Measurements from ENCODE around the gene INPP5J.

The INPP5J gene

DNA sequence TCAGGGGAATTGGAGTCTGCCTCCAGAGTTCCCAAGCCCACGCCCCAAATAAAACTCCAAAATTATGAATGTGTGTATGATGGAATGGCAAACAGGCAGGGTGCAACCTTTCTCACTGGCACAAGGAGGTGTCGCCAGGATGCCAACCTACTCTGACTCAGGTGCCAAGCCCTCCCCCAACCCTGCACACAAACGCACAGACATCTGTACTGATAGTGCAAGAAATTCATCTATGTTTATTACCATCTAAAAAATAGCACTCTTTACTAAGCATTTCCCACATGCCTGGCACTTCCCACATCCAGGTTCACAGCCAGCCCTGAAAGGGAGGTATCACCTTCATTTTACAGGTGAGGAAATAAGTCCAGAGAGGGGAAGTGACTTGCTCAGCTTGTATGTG is 16.3 kb downstream of the INPP5J start:
- TF ChIP-seq, protein P1, sequence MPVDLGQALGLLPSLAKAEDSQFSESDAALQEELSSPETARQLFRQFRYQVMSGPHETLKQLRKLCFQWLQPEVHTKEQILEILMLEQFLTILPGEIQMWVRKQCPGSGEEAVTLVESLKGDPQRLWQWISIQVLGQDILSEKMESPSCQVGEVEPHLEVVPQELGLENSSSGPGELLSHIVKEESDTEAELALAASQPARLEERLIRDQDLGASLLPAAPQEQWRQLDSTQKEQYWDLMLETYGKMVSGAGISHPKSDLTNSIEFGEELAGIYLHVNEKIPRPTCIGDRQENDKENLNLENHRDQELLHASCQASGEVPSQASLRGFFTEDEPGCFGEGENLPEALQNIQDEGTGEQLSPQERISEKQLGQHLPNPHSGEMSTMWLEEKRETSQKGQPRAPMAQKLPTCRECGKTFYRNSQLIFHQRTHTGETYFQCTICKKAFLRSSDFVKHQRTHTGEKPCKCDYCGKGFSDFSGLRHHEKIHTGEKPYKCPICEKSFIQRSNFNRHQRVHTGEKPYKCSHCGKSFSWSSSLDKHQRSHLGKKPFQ (tag by site-specific recombination; IDR thresholded peaks at IDR 0.05) = no peak
- TF ChIP-seq RBAK (tag by site-specific recombination; IDR thresholded peaks at IDR 0.05) = no peak
- TF ChIP-seq GLIS1 (tag by site-specific recombination; IDR thresholded peaks at IDR 0.05) = no peak
- TF ChIP-seq ZNF202 (tag by site-specific recombination; IDR thresholded peaks at IDR 0.05; ENCODE audit: borderline replicate concordance) = no peak
- TF ChIP-seq ZNF707 (tag by site-specific recombination; IDR thresholded peaks at IDR 0.05) = no peak
- no peak for TF ChIP-seq ZNF239 (tag by site-specific recombination; IDR thresholded peaks at IDR 0.05)
- TF ChIP-seq BCL11B (tag by site-specific recombination; IDR thresholded peaks at IDR 0.05; ENCODE audit: low read depth) = no peak
- no peak for TF ChIP-seq ZNF785 (tag by site-specific recombination; IDR thresholded peaks at IDR 0.05)
- POLR2A ChIA-PET = no interaction called here
- CTCF ChIA-PET = interaction anchor here (1.1 kb wide), 1 partner anchor 32 kb away, joined by 3 read pairs; the partner anchor contains the start of gene SELENOM
- no peak overlapping the region for H3K27ac ChIP-seq (ENCODE audit: extremely low read depth, low read depth, low read length)
- no peaks in the 10 kb centered on the region for H3K9me3 ChIP-seq (ENCODE audit: control insufficient read depth, insufficient read depth, low read depth, low read length)
- H3K4me1 ChIP-seq (ENCODE audit: control insufficient read depth, insufficient read depth, low read length) = no peaks in the 10 kb centered on the region
- H3K36me3 ChIP-seq (ENCODE audit: control insufficient read depth in 2 of 2, insufficient read depth in 1 of 2, low read length in 2 of 2) = no peaks in the 10 kb centered on the region
- no peak overlapping the region for H3K4me3 ChIP-seq (ENCODE audit: low read depth, low read length)

DNA sequence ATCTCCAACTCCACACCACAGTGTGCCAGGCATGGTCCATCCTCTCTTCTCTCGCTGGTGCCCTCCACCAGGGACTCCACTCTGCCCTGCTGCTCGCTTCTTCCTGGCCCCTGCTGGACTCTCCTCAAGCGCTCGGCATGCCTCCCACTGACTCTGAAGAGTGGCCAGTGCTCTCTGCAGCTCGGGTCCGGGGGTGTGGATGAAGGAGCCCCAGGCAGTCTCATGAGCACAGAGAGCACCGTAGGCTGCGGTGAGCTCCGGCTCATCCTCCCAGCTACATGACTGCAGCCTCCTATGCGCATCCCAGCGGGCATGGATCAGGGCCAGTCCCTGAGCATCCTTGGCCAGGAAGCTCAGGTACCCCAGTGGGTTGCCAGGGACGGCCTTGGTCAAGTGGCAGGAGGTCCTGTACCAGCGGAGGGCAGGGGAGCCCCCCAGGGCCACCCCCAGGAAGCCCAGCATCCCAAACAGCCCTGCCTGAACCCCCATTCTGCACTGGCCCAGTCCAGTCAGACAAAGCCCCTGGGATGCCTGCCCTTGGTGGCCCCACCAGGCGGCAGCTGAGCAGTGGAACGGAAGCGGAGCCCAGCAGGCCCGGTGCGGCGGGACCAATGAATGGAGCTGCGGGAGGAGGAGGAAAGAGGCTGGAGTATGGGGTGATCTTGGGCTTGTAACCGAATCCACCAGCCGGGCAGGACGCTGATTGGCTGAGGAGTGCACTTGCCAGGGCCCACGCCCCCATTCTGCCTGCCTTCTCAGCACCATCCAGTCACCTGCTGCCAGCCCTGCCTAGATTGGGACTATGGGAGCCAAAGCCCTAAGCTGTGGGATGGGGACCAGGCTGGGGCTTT is 17.3 kb downstream of the INPP5J start, which contains the start of gene PLA2G3:
Gene PLA2G3, minus strand, starts transcription at position 643 of the 851 bp plus-strand sequence. Its CDS starts 154 bp downstream, at position 489.
- CTCF ChIA-PET = interaction anchor here (0.5 to 1.6 kb wide), 5 partner anchors 9 to 249 kb away, joined by 3 to 6 read pairs (median 3); partner anchors contain the start of gene SELENOM
- Histone ChIP-seq H3K27ac (ENCODE audit: extremely low read depth, low read depth, low read length) (no peak within 1 kb of the TSS), H3K36me3 (ENCODE audit: control insufficient read depth in 2 of 2, insufficient read depth in 1 of 2, low read length in 2 of 2) (no peaks in the 10 kb centered on the region), H3K4me1 (ENCODE audit: control insufficient read depth, insufficient read depth, low read length) (no peaks in the 10 kb centered on the region), H3K4me3 (ENCODE audit: low read depth, low read length) (no peak within 1 kb of the TSS), H3K9me3 (ENCODE audit: control insufficient read depth, insufficient read depth, low read depth, low read length) (no peaks in the 10 kb centered on the region)
- POLR2A ChIA-PET = no interaction called here
- TF ChIP-seq ZBTB17 (tag by site-specific recombination; IDR thresholded peaks at IDR 0.05) (0 out of 2 replicates have a peak, but pooled peaks have one; percentile 11), ZBTB8A (tag by site-specific recombination; IDR thresholded peaks at IDR 0.05) (no peak), ZNF175 (tag by site-specific recombination; IDR thresholded peaks at IDR 0.05) (no peak), EGR2 (tag by site-specific recombination; IDR thresholded peaks at IDR 0.05; ENCODE audit: low read depth) (peak; percentile 49; the same call in 1 of the 2 replicates), KLF9 (tag by site-specific recombination; IDR thresholded peaks at IDR 0.05; ENCODE audit: low read depth) (peak; percentile 57; the same call in 1 of the 2 replicates), ZNF423 (tag by site-specific recombination; IDR thresholded peaks at IDR 0.05) (no peak), ZIC2 (tag by site-specific recombination; IDR thresholded peaks at IDR 0.05) (peak; percentile 84), ZNF341 (tag by site-specific recombination; IDR thresholded peaks at IDR 0.05; ENCODE audit: low read depth) (peak; percentile 18; the same call in 1 of the 2 replicates), ZFP69B (tag by site-specific recombination; IDR thresholded peaks at IDR 0.05) (peak; percentile 91), GLIS2 (tag by site-specific recombination; IDR thresholded peaks at IDR 0.05) (peak; percentile 54), SP2 (tag by site-specific recombination; IDR thresholded peaks at IDR 0.05) (peak; percentile 79), ZNF416 (tag by site-specific recombination; IDR thresholded peaks at IDR 0.05) (no peak), GLI4 (tag by site-specific recombination; IDR thresholded peaks at IDR 0.05) (no peak)
- TF ChIP-seq, protein P2, sequence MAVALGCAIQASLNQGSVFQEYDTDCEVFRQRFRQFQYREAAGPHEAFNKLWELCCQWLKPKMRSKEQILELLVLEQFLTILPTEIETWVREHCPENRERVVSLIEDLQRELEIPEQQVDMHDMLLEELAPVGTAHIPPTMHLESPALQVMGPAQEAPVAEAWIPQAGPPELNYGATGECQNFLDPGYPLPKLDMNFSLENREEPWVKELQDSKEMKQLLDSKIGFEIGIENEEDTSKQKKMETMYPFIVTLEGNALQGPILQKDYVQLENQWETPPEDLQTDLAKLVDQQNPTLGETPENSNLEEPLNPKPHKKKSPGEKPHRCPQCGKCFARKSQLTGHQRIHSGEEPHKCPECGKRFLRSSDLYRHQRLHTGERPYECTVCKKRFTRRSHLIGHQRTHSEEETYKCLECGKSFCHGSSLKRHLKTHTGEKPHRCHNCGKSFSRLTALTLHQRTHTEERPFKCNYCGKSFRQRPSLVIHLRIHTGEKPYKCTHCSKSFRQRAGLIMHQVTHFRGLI (tag by site-specific recombination; IDR thresholded peaks at IDR 0.05) = peak; percentile 77; the same call in 1 of the 2 replicates
- TF ChIP-seq, protein P3, sequence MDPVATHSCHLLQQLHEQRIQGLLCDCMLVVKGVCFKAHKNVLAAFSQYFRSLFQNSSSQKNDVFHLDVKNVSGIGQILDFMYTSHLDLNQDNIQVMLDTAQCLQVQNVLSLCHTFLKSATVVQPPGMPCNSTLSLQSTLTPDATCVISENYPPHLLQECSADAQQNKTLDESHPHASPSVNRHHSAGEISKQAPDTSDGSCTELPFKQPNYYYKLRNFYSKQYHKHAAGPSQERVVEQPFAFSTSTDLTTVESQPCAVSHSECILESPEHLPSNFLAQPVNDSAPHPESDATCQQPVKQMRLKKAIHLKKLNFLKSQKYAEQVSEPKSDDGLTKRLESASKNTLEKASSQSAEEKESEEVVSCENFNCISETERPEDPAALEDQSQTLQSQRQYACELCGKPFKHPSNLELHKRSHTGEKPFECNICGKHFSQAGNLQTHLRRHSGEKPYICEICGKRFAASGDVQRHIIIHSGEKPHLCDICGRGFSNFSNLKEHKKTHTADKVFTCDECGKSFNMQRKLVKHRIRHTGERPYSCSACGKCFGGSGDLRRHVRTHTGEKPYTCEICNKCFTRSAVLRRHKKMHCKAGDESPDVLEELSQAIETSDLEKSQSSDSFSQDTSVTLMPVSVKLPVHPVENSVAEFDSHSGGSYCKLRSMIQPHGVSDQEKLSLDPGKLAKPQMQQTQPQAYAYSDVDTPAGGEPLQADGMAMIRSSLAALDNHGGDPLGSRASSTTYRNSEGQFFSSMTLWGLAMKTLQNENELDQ (tag by site-specific recombination; IDR thresholded peaks at IDR 0.05; ENCODE audit: low read depth) = no peak
- TF ChIP-seq, protein P4, sequence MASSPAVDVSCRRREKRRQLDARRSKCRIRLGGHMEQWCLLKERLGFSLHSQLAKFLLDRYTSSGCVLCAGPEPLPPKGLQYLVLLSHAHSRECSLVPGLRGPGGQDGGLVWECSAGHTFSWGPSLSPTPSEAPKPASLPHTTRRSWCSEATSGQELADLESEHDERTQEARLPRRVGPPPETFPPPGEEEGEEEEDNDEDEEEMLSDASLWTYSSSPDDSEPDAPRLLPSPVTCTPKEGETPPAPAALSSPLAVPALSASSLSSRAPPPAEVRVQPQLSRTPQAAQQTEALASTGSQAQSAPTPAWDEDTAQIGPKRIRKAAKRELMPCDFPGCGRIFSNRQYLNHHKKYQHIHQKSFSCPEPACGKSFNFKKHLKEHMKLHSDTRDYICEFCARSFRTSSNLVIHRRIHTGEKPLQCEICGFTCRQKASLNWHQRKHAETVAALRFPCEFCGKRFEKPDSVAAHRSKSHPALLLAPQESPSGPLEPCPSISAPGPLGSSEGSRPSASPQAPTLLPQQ (tag by site-specific recombination; IDR thresholded peaks at IDR 0.05) = peak; percentile 86

All from HEK293 (cell line).